Lower leg skin (tissue), 3 donors: ENCODE data around the gene PRRG3.

ENCODE experiments used
- CTCF ChIP-seq, 3 donors: fragments of 450-650 bp; IDR thresholded peaks; one replicate each; pipeline ENCODE4 v1.5.1; 2016; ENCODE audit warnings: antibody characterized with exemption in 3 of 3, mild to moderate bottlenecking in 3 of 3, moderate library complexity in 2 of 3
- POLR2A ChIP-seq, 2 donors: fragments of 450-650 bp; IDR thresholded peaks; one replicate each; pipeline ENCODE4 v1.6.1; 2016 to 2017; ENCODE audit warnings: antibody characterized with exemption in 2 of 2, mild to moderate bottlenecking in 1 of 2, moderate library complexity in 1 of 2

GRCh38 chrX:151750511-151750910 lies 55.3 kb downstream of the PRRG3 start:
- no peak for TF ChIP-seq CTCF (IDR thresholded peaks at IDR 0.05)
- no peak for TF ChIP-seq POLR2A (IDR thresholded peaks at IDR 0.05)
